PFSK-1 (cell line): Measurements from ENCODE around the gene SPIB.

Experiments used
- FOXP2 ChIP-seq: optimal IDR thresholded peaks from 2 replicates; pipeline ENCODE3; 2011; ENCODE audit warnings: borderline replicate concordance, control low read depth, inconsistent platforms; ENCODE audit not compliant: insufficient read depth; ENCODE audit errors: extremely low read length, extremely low read depth
- POLR2AphosphoS5 ChIP-seq: IDR thresholded peaks from 2 replicates; pipeline ENCODE4 v1.6.1; 2012; ENCODE audit warnings: low read depth, mild to moderate bottlenecking, control low read depth, low read length, moderate library complexity
- SIN3A ChIP-seq: IDR thresholded peaks from 2 replicates; pipeline ENCODE4 v1.6.1; 2012; ENCODE audit warnings: mild to moderate bottlenecking, low read length, moderate library complexity, borderline replicate concordance; ENCODE audit not compliant: insufficient read depth
- TAF1 ChIP-seq: IDR thresholded peaks from 2 replicates; pipeline ENCODE4 v1.6.1; 2012; ENCODE audit warnings: low read length, control low read depth, borderline replicate concordance; ENCODE audit not compliant: insufficient read depth
- TF ChIP-seq, protein P1 (sequence below), 2 experiments: IDR thresholded peaks; 2 replicates each; pipeline versions ENCODE4 v1.6.1 to v1.8.0; 2011 to 2012; ENCODE audit warnings: low read depth in 2 of 2, low read length in 2 of 2, control low read depth in 1 of 2, inconsistent platforms in 1 of 2, mild to moderate bottlenecking in 1 of 2, moderate library complexity in 1 of 2; ENCODE audit not compliant: insufficient read depth in 1 of 2

Gene SPIB

DNA sequence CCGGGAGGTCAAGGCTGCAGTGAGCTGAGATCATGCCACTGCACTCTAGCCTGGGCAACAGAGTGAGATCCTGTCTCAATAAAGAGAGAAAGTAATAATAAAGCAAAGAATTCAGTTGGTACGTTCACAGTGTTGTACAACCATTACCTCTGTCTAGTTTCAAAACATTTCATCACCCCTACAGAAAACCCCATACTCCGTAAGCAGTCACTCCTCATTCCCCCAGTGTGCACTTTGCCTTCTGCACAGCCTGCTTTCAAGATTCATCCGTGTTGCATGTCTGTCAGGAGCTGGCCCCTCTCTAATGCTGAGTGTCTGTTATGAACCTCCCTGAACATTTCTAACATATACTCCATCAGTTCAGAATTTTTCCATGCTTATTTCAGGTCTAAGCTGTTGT is 25.1 kb upstream of the SPIB start:
- no peak for TF ChIP-seq FOXP2
- no peak for TF ChIP-seq SIN3A

DNA sequence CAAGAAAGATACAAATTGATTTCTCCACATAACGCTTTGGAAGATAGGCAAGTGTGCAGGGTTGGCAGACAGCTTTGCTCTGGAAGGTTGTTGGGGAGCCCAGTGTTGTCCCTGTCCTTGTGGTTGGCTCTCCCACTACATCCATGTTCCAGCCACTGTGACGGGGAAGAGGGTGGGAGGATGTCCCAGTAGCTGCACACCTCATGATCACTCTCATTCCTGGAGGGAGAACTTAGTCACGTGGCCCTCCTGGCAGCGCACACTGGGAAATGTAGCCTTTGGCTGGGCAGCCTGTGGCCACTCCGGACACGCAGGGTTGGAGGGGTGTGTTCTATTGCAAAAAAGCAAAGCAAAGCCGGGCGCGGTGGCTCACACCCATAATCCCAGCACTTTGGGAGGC is 24.7 kb upstream of the SPIB start:
- TF ChIP-seq, protein P1, sequence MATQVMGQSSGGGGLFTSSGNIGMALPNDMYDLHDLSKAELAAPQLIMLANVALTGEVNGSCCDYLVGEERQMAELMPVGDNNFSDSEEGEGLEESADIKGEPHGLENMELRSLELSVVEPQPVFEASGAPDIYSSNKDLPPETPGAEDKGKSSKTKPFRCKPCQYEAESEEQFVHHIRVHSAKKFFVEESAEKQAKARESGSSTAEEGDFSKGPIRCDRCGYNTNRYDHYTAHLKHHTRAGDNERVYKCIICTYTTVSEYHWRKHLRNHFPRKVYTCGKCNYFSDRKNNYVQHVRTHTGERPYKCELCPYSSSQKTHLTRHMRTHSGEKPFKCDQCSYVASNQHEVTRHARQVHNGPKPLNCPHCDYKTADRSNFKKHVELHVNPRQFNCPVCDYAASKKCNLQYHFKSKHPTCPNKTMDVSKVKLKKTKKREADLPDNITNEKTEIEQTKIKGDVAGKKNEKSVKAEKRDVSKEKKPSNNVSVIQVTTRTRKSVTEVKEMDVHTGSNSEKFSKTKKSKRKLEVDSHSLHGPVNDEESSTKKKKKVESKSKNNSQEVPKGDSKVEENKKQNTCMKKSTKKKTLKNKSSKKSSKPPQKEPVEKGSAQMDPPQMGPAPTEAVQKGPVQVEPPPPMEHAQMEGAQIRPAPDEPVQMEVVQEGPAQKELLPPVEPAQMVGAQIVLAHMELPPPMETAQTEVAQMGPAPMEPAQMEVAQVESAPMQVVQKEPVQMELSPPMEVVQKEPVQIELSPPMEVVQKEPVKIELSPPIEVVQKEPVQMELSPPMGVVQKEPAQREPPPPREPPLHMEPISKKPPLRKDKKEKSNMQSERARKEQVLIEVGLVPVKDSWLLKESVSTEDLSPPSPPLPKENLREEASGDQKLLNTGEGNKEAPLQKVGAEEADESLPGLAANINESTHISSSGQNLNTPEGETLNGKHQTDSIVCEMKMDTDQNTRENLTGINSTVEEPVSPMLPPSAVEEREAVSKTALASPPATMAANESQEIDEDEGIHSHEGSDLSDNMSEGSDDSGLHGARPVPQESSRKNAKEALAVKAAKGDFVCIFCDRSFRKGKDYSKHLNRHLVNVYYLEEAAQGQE (IDR thresholded peaks at IDR 0.05; ENCODE audit: insufficient read depth in 1 of 2, low read depth in 2 of 2, low read length in 2 of 2), result no peak
- no peak for TF ChIP-seq FOXP2
- no peak for TF ChIP-seq POLR2AphosphoS5
- no peak for TF ChIP-seq TAF1
- TF ChIP-seq SIN3A, result no peak

DNA sequence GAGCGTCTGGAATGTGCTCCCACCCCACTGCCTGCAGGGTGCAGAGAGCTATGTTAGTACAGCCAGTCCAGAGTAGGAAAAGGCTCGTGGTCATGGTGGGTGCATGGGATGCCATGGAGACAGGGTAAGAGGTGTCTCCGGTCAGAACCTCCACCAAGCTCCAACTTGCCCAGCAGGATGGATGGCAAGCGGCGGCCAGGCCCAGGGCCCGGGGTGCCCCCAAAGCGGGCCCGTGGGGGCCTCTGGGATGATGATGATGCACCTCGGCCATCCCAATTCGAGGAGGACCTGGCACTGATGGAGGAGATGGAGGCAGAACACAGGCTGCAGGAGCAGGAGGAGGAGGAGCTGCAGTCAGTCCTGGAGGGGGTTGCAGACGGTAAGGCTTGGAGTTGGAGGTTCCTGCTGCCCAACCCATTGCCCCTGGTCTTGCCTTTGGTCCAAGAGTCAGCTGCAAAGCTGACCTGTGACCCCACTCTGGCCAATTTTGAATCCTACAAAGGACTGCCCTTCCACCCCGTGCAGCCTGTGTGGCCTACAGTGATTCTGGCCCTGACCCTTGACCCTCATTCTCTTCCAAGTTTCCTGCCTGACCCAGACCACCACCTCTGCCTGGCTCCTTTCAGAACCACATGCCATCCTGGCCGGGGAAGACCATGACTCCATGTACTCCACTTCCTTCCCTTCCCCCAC is 19.9 kb upstream of the SPIB start:
- TF ChIP-seq SIN3A (no peak), TAF1 (no peak), POLR2AphosphoS5 (no peak), FOXP2 (no peak)
- TF ChIP-seq, protein P1 (IDR thresholded peaks at IDR 0.05; ENCODE audit: insufficient read depth in 1 of 2, low read depth in 2 of 2, low read length in 2 of 2), result no peak

DNA sequence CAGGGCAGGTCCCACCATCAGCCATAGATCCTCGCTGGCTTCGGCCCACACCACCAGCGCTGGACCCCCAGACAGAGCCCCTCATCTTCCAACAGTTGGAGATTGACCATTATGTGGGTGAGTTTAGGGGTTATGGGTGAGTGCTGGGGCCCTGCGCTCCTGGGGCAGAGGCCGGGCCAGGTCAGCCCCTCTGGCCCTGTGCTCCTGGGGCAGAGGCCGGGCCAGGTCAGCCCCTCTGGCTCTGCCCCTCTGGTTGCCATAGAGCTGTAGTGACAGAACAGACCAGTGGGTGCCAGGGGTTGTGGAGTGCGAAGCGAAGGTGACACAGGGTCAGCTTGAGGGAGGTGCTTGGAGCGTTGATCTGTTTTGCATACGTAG is 19.4 kb upstream of the SPIB start:
- TF ChIP-seq POLR2AphosphoS5 (no peak), TAF1 (no peak), FOXP2 (no peak), SIN3A (no peak)
- TF ChIP-seq, protein P1 (IDR thresholded peaks at IDR 0.05; ENCODE audit: insufficient read depth in 1 of 2, low read depth in 2 of 2, low read length in 2 of 2), result no peak

DNA sequence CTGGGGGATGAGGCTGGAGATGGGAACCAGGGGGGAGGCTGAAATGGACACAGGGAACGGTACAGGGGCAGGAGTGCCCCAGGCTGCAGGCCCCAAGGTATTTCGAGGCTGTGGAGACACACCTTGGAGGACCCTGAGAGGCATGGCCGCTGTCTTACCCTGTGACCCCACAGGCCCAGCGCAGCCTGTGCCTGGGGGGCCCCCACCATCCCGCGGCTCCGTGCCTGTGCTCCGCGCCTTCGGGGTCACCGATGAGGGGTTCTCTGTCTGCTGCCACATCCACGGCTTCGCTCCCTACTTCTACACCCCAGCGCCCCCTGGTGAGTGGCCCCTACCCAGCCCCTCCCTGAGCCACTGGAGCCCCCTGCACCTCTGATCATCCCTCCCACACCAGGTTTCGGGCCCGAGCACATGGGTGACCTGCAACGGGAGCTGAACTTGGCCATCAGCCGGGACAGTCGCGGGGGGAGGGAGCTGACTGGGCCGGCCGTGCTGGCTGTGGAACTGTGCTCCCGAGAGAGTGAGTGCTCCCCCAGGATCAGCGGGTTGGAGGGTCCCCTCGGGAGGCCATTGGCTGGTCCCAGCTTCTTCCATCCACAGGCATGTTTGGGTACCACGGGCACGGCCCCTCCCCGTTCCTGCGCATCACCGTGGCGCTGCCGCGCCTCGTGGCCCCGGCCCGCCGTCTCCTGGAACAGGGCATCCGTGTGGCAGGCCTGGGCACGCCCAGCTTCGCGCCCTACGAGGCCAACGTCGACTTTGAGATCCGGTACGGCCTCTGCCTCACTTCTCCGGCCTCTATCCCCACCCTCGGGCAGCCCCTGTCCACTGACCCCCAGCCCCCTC is 16.9 kb upstream of the SPIB start:
- no peak for TF ChIP-seq POLR2AphosphoS5
- TF ChIP-seq, protein P1 (IDR thresholded peaks at IDR 0.05; ENCODE audit: insufficient read depth in 1 of 2, low read depth in 2 of 2, low read length in 2 of 2), result no peak
- TF ChIP-seq SIN3A, result no peak
- no peak for TF ChIP-seq FOXP2
- no peak for TF ChIP-seq TAF1
